Stomach smooth muscle (tissue), 2 donors: ENCODE results near the gene DSG3.

Experiments used
- H3K27ac ChIP-seq: one replicate; pipeline ENCODE4 v1.7.0; 2013; ENCODE audit warnings: mild to moderate bottlenecking, low read length, inconsistent platforms
- H3K27me3 ChIP-seq, 2 donors: one replicate each; pipeline ENCODE4 v1.7.0; 2013; ENCODE audit warnings: low read length in 2 of 2; ENCODE audit not compliant: insufficient read depth in 2 of 2, control insufficient read depth in 1 of 2
- H3K36me3 ChIP-seq, 2 donors: one replicate each; pipeline ENCODE4 v1.7.0; 2013; ENCODE audit warnings: low read length in 2 of 2; ENCODE audit not compliant: control insufficient read depth in 2 of 2, insufficient read depth in 2 of 2
- H3K4me1 ChIP-seq: one replicate; pipeline ENCODE4 v1.7.0; 2013; ENCODE audit warnings: low read length; ENCODE audit not compliant: control insufficient read depth, insufficient read depth
- H3K4me3 ChIP-seq, 2 donors: one replicate each; pipeline ENCODE4 v1.7.0; 2013; ENCODE audit warnings: low read length in 2 of 2
- H3K9ac ChIP-seq, 2 donors: one replicate each; pipeline ENCODE4 v1.7.0; 2013; ENCODE audit warnings: low read length in 2 of 2, mild to moderate bottlenecking in 1 of 2
- H3K9me3 ChIP-seq, 2 donors: one replicate each; pipeline ENCODE4 v1.7.0; 2013; ENCODE audit warnings: low read length in 2 of 2; ENCODE audit not compliant: control insufficient read depth in 2 of 2
- donor health status: healthy.
- donor health status: Pancreatic carcinoma.

Gene DSG3

DNA sequence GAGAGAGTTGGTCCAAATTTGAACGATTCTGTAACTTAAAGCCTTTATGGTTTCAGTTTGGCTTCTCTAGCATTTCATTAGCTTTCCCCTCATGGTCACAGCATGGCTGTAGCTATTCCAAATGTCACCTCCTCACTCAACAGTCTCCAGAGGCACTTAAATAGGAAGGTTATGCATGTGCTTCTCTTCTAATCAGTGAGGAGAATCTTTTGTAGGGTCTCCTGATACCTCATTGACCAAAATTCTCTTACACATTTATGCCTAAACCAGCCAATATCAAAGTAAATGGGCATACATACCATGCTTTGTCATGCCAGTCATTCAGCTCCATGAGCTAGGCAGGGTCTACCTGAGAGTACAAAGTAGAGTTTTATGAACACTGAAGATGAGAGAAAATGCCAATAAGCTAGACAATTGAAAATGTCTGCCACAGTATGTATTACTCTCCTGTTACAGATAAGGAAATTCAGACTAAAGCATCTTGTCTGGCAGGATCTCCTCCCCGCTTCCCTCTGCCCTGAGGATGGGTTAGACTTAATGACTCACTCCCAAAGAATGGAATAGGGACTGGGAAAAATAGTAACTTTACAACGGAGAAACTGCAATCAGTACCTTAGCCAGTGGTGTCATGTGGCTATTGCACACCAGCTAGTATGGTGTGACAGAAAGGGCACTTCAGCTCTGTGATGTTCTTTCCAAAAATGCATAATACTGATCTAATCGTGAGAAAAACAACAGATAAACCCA lies 65.8 kb downstream of the DSG3 start:
- Histone ChIP-seq H3K27me3 (no peaks in the 10 kb centered on the region), H3K9me3 (no peaks in the 10 kb centered on the region), H3K36me3 (no peaks in the 10 kb centered on the region), H3K9ac (no peak overlapping the region), H3K27ac (no peak overlapping the region), H3K4me3 (no peak overlapping the region), H3K4me1 (no peaks in the 10 kb centered on the region)

DNA sequence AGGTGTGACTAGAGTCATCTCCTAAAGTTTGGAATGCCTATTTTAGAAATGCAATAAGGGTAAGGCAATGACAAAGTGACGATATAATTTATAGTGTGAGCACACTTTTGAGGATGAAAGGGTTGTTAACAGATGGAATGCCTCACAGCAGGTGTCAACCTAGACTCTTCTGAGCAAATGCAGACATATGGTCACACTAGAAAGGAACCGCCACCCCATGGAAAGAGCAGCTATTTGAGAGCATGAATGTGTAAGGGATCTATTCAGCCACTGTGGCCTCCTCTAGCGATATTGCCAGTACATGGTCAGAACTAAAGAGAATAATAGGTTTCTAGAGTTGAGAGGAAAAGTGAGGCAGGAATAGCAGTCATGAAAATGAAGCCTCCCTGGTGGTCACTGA lies 68.9 kb downstream of the DSG3 start:
- Histone ChIP-seq H3K9ac (no peak overlapping the region), H3K9me3 (no peaks in the 10 kb centered on the region), H3K4me3 (no peak overlapping the region), H3K4me1 (no peaks in the 10 kb centered on the region), H3K27ac (no peak overlapping the region), H3K36me3 (no peaks in the 10 kb centered on the region), H3K27me3 (no peaks in the 10 kb centered on the region)

DNA sequence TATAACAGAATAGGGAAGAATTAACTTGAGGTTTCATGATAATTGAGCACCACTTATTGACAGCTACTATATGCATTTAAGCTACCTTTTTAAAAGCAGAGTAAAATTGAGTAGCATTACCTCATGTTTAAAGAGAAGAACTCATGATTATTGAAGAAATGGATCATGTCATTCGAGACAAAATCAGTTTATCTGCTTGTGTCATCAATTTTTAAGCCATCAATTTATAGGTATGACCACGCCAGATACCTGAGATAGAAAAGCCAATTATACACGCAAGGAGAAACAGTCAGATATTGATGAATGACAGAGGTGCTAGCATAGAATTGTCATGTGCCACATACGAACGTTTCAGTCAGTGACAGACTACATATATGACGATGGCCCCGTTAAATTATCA lies 78.8 kb downstream of the DSG3 start:
- Histone ChIP-seq H3K27ac (no peak overlapping the region), H3K27me3 (no peaks in the 10 kb centered on the region), H3K9ac (no peak overlapping the region), H3K9me3 (no peaks in the 10 kb centered on the region), H3K4me1 (no peaks in the 10 kb centered on the region), H3K36me3 (no peaks in the 10 kb centered on the region), H3K4me3 (no peak overlapping the region)
